K562 treated with DMSO at 1 percent for 24 hours (cell line): ENCODE data around the gene CD1D. TPM values are rescaled to one million over a fixed set of nuclear protein-coding genes. Genes with fewer than 3 reads are reported as not detected.

ENCODE experiments used
- total RNA-seq: library from RNA; unstranded; fragments of 300-600 nt; gene quantifications from 2 replicates; pipeline ENCODE4 v1.2.3, GENCODE V29; 2022; ENCODE audit warnings: low read depth; ENCODE audit not compliant: insufficient read depth

Gene CD1D
- not detected in 2 replicates for total RNA-seq

GRCh38 chr1:158180741-158181576 is at the start of gene CD1D:
CD1D (plus strand) TSS chr1:158180895; CDS start chr1:158181102, 207 bp downstream.

Other genes with a start within 250 kb of the CD1D start
- 0.07 and 0.10 TPM in 2 replicates for gene KIRREL1, start 187.2 kb upstream of the CD1D start, total RNA-seq
- not detected in 2 replicates for gene CD1A, start 73.5 kb downstream of the CD1D start, total RNA-seq
- gene CD1C, start 109.0 kb downstream of the CD1D start, total RNA-seq, result not detected in 2 replicates
- gene CD1B, start 150.6 kb downstream of the CD1D start, total RNA-seq, result not detected in 2 replicates
- not detected in 2 replicates for gene CD1E, start 173.0 kb downstream of the CD1D start, total RNA-seq
- gene OR10T2, start 218.6 kb downstream of the CD1D start, total RNA-seq, result not detected in 2 replicates
- gene OR10K2, start 245.3 kb downstream of the CD1D start, total RNA-seq, result not detected in 2 replicates